Cardiac fibroblast (primary cell): ENCODE measurements around the gene SLC49A4.

Experiments used
- DNase-seq, 2 donors: peaks; one replicate each; pipeline versions ENCODE4 v3.0.0 to v3.0.0-alpha.2; 2010; ENCODE audit warnings: low read depth in 2 of 2
- H3K4me3 ChIP-seq, 2 donors: replicated peaks in 1 of 2; 1 replicate in 1 of 2; 2 replicates in 1 of 2; pipeline ENCODE4 v1.5.1; 2011; ENCODE audit warnings: low read depth in 2 of 2, low read length in 2 of 2, mild to moderate bottlenecking in 2 of 2, moderate library complexity in 1 of 2
- CTCF ChIP-seq: IDR thresholded peaks from one replicate; pipeline ENCODE4 v1.5.1; 2011; ENCODE audit warnings: low read depth, mild to moderate bottlenecking, low read length, inconsistent platforms

SLC49A4 gene

GRCh38 chr3:122929188-122930062 is 134.6 kb downstream of the SLC49A4 start:
- DNase-seq: no peak
- no peak for TF ChIP-seq CTCF
- no peak overlapping the region for H3K4me3 ChIP-seq

DNA sequence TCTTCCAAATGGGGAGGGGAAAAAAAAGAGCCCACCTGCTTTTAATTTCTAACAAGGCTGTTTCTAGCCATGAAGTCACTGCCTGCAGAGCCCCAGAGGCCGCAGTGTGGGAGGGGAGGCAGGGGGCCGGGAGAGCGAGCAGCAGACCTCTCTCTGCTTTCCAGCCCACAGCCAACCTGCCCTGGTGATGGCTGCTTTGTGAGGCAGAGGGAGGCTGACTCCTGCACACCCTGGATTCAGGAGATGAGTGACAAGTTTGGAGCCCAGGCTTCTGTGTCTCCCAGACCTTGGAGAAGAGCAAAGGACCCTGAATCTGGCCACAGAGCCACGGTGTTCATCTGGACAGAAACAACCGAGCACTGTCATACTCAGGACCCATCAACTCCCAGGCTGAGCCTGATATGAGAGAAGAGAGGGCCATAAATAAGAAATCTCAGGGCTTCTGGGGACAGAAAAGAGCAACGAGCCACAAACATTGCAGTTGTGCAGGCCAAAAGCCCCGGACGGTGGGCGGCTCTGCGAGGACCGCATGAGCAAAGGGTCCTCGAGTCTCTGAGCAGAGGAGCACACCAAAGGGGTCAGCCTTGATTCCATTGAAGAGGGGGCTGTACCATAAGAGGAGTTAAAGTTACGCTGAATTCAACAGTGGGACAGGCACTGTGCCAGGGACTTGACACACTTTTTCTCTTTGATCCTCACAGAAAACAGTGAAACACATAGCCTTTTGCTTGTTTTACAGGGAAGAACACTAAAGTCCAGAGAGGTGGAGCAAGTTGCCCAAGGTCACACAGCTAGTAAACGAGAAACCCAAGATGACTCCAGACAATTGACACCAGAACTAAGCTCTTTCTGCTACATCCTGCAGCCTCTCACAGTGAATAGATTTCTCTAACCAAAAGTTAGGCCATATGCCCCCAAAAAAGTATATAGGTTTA is 135.5 kb downstream of the SLC49A4 start:
- DNase-seq: no peak
- no peak for TF ChIP-seq CTCF

More for the DNA sequence above, 135.5 kb downstream of the SLC49A4 start:
- H3K4me3 ChIP-seq: no peak overlapping the region
